ENCODE measurements around the gene DOHH.

The DOHH gene

GRCh38 chr19:3528539-3529211 lies 28.2 kb upstream of the DOHH start:
- no peak for DNase-seq (ENCODE audit: low read depth)
- no peak overlapping the region for H3K4me3 ChIP-seq (ENCODE audit: low read length)
- TF ChIP-seq, protein P1, sequence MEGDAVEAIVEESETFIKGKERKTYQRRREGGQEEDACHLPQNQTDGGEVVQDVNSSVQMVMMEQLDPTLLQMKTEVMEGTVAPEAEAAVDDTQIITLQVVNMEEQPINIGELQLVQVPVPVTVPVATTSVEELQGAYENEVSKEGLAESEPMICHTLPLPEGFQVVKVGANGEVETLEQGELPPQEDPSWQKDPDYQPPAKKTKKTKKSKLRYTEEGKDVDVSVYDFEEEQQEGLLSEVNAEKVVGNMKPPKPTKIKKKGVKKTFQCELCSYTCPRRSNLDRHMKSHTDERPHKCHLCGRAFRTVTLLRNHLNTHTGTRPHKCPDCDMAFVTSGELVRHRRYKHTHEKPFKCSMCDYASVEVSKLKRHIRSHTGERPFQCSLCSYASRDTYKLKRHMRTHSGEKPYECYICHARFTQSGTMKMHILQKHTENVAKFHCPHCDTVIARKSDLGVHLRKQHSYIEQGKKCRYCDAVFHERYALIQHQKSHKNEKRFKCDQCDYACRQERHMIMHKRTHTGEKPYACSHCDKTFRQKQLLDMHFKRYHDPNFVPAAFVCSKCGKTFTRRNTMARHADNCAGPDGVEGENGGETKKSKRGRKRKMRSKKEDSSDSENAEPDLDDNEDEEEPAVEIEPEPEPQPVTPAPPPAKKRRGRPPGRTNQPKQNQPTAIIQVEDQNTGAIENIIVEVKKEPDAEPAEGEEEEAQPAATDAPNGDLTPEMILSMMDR (conservative IDR thresholded peaks at IDR 0.05; ENCODE audit: low read depth, low read length) = no peak

- no peak overlapping the region for H3K4me3 ChIP-seq (ENCODE audit: low read length)
- DNase-seq (ENCODE audit: low read depth) = no peak
- TF ChIP-seq, protein P1 (conservative IDR thresholded peaks at IDR 0.05; ENCODE audit: low read depth, low read length) = no peak
Measured at GRCh38 chr19:3528080-3528479, 27.6 kb upstream of the DOHH start.

GRCh38 chr19:3527238-3527910 lies 26.9 kb upstream of the DOHH start:
- H3K4me3 ChIP-seq (ENCODE audit: low read length) = no peak overlapping the region
- TF ChIP-seq, protein P1 (conservative IDR thresholded peaks at IDR 0.05; ENCODE audit: low read depth, low read length) = no peak
- DNase-seq (ENCODE audit: low read depth) = no peak

GRCh38 chr19:3526507-3527237 lies 26.2 kb upstream of the DOHH start:
- TF ChIP-seq, protein P1 (conservative IDR thresholded peaks at IDR 0.05; ENCODE audit: low read depth, low read length) = peak; percentile 38
- no peak overlapping the region for H3K4me3 ChIP-seq (ENCODE audit: low read length)
- DNase-seq (ENCODE audit: low read depth) = no peak

GRCh38 chr19:3524904-3525451 lies 24.5 kb upstream of the DOHH start:
- H3K4me3 ChIP-seq (ENCODE audit: low read length) = no peak overlapping the region
- TF ChIP-seq, protein P1 (conservative IDR thresholded peaks at IDR 0.05; ENCODE audit: low read depth, low read length) = no peak
- no peak for DNase-seq (ENCODE audit: low read depth)

- TF ChIP-seq, protein P1 (conservative IDR thresholded peaks at IDR 0.05; ENCODE audit: low read depth, low read length) = no peak
- DNase-seq (ENCODE audit: low read depth) = no peak
- H3K4me3 ChIP-seq (ENCODE audit: low read length) = no peak overlapping the region
Measured at GRCh38 chr19:3524078-3524842, 23.8 kb upstream of the DOHH start.

All from retinal pigment epithelial cell (primary cell).